Measurements from ENCODE around the gene MGARP. TPM values are rescaled to one million over a fixed set of nuclear protein-coding genes. Genes with fewer than 3 reads are reported as not detected.

MGARP gene
- total RNA-seq, 4 donors from 2014 or later, result 0.29 to 0.65 (median 0.38) TPM; not detected in 1

GRCh38 chr4:139282721-139283075 lies 2.7 kb upstream of the MGARP start:
- no peak for DNase-seq
- Histone ChIP-seq H3K27ac (no peak overlapping the region), H3K27me3 (peaks cover 8 to 12% (median 9%) of the 10 kb centered on the region in 3 donors), H3K36me3 (peaks cover 0 to under 1% of the 10 kb centered on the region in 2 donors), H3K4me1 (no peaks in the 10 kb centered on the region), H3K4me3 (no peak overlapping the region), H3K9me3 (no peaks in the 10 kb centered on the region)
- in situ Hi-C loops (cut with MboI; ENCODE audit: low sequenced_read_pairs in 4 of 4) (no loop called here), intact Hi-C loops (cut with DNase I; ENCODE audit: low total_unique reads) (no loop called here)
- TF ChIP-seq CTCF (IDR thresholded peaks at IDR 0.05 in 4 of 5, conservative IDR thresholded peaks at IDR 0.05 in 1 of 5) (no peak), POLR2A (IDR thresholded peaks at IDR 0.05) (no peak)
- no peak for ATAC-seq

GRCh38 chr4:139282065-139282720 lies 2.2 kb upstream of the MGARP start:
- DNase-seq (no peak), ATAC-seq (no peak)
- no peak overlapping the region for H3K27ac ChIP-seq
- in situ Hi-C loops (cut with MboI; ENCODE audit: low sequenced_read_pairs in 4 of 4) (no loop called here), intact Hi-C loops (cut with DNase I; ENCODE audit: low total_unique reads) (no loop called here)
- no peaks in the 10 kb centered on the region for H3K36me3 ChIP-seq
- peaks cover 9 to 12% (median 9%) of the 10 kb centered on the region in 3 donors for H3K27me3 ChIP-seq
- no peak overlapping the region for H3K4me3 ChIP-seq
- TF ChIP-seq CTCF (IDR thresholded peaks at IDR 0.05 in 4 of 5, conservative IDR thresholded peaks at IDR 0.05 in 1 of 5) (no peak), POLR2A (IDR thresholded peaks at IDR 0.05) (no peak)
- no peaks in the 10 kb centered on the region for H3K4me1 ChIP-seq
- H3K9me3 ChIP-seq, result no peaks in the 10 kb centered on the region

- Histone ChIP-seq H3K36me3 (no peaks in the 10 kb centered on the region), H3K4me1 (no peaks in the 10 kb centered on the region), H3K9me3 (no peaks in the 10 kb centered on the region), H3K27ac (no peak overlapping the region), H3K27me3 (peaks cover 9 to 15% (median 13%) of the 10 kb centered on the region in 3 donors), H3K4me3 (peak overlapping the region in 3 of 4 donors; percentile 27 to 60 (median 46))
- no peak for TF ChIP-seq POLR2A (IDR thresholded peaks at IDR 0.05)
- TF ChIP-seq CTCF (IDR thresholded peaks at IDR 0.05 in 4 of 5, conservative IDR thresholded peaks at IDR 0.05 in 1 of 5), result no peak
- in situ Hi-C loops (cut with MboI; ENCODE audit: low sequenced_read_pairs in 4 of 4), result no loop called here
- DNase-seq, result no peak
- intact Hi-C loops (cut with DNase I; ENCODE audit: low total_unique reads), result no loop called here
- no peak for ATAC-seq
These were observed 889 bp downstream of the MGARP start for GRCh38 chr4:139278912-139279759.

- Histone ChIP-seq H3K36me3 (no peaks in the 10 kb centered on the region), H3K4me3 (no peak overlapping the region), H3K4me1 (no peaks in the 10 kb centered on the region), H3K27me3 (peaks cover 9 to 15% (median 13%) of the 10 kb centered on the region in 3 donors), H3K9me3 (no peaks in the 10 kb centered on the region), H3K27ac (no peak overlapping the region)
- ATAC-seq, result no peak
- intact Hi-C loops (cut with DNase I; ENCODE audit: low total_unique reads), result no loop called here
- no peak for TF ChIP-seq CTCF (IDR thresholded peaks at IDR 0.05 in 4 of 5, conservative IDR thresholded peaks at IDR 0.05 in 1 of 5)
- no peak for DNase-seq
- in situ Hi-C loops (cut with MboI; ENCODE audit: low sequenced_read_pairs in 4 of 4), result no loop called here
These were observed 1.5 kb downstream of the MGARP start for GRCh38 chr4:139278485-139278884.
